Loucy (cell line): Measurements from ENCODE around the gene CUEDC1.

ENCODE experiments used
- EZH2phosphoT487 ChIP-seq: fragments of 200-600 bp; IDR thresholded peaks from 2 replicates; pipeline ENCODE4 v1.6.1; 2018; ENCODE audit warnings: antibody characterized with exemption, mild to moderate bottlenecking, moderate library complexity, borderline replicate concordance
- TF ChIP-seq, protein P1 (sequence below): fragments of 200-600 bp; sonication (generic); conservative IDR thresholded peaks from 2 replicates; pipeline ENCODE4 v1.5.1; 2014; ENCODE audit warnings: mild to moderate bottlenecking, antibody characterized with exemption, low read length

DNA sequence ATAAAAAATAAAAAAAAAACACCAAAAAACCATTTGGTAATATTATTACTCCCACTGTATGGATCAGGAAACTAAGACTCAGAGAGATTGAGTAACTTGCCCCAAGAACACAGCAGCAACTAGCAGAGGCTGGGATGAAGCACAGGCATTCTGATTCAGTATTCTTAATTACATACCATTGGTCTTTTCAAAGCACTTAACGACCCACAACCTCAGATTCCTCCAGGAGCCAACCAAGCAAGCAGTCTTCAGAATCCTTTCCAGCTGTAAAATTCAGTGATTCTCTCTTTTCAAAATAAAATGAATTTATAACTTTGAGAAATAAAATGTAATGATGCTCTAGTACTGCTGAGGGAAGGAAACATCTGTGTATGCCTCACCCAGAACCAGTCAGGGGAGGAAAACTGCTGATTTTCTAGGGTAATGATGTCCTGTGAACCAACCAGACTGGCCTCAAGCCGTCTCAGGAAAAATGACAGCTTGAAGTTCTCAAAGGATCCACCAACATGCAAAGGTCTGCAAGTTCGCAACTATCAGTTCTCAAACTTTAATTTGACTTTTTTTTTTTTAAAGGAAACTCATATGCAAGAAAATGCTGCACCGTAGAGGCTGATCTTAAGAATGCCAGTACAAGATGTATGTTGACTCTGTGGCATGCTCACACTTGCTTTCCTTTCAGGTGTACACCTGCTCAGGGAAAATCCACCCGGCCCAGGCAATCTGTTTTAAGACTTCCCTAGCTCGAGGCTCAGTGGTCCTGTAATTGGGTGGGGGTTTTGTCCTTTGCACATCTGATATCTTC is 9.0 kb downstream of the CUEDC1 start:
- TF ChIP-seq, protein P1, sequence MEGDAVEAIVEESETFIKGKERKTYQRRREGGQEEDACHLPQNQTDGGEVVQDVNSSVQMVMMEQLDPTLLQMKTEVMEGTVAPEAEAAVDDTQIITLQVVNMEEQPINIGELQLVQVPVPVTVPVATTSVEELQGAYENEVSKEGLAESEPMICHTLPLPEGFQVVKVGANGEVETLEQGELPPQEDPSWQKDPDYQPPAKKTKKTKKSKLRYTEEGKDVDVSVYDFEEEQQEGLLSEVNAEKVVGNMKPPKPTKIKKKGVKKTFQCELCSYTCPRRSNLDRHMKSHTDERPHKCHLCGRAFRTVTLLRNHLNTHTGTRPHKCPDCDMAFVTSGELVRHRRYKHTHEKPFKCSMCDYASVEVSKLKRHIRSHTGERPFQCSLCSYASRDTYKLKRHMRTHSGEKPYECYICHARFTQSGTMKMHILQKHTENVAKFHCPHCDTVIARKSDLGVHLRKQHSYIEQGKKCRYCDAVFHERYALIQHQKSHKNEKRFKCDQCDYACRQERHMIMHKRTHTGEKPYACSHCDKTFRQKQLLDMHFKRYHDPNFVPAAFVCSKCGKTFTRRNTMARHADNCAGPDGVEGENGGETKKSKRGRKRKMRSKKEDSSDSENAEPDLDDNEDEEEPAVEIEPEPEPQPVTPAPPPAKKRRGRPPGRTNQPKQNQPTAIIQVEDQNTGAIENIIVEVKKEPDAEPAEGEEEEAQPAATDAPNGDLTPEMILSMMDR = no peak
- no peak for TF ChIP-seq EZH2phosphoT487
